Neural cell (in vitro differentiated cells): Measurements from ENCODE around the gene PPP2R2D. TPM values are rescaled to one million over a fixed set of nuclear protein-coding genes. Genes with fewer than 3 reads are reported as not detected.

Experiments
- H2AFZ ChIP-seq: fragments of 200-600, 300-800 bp; sonication (generic), shearing (Covaris generic); 2 replicates; pipeline ENCODE4 v1.6.0; 2014; ENCODE audit warnings: low read depth, mild to moderate bottlenecking, antibody characterized with exemption, low read length, moderate library complexity
- H3F3A ChIP-seq: fragments of 200-600 bp; shearing (Covaris generic); 2 replicates; pipeline ENCODE4 v1.6.1; 2016; ENCODE audit warnings: mild to moderate bottlenecking, moderate library complexity, mixed read lengths, antibody characterized with exemption, low read length; ENCODE audit not compliant: insufficient read depth, poor library complexity, severe bottlenecking
- H3K27ac ChIP-seq: fragments of 200-600, 300-800 bp; sonication (generic), shearing (Covaris generic); 2 replicates; pipeline ENCODE4 v1.5.1; 2014; ENCODE audit warnings: mild to moderate bottlenecking, low read length, moderate library complexity
- H3K27me3 ChIP-seq: fragments of 300-800, 200-600 bp; sonication (generic), shearing (Covaris generic); 2 replicates; pipeline ENCODE4 v1.6.0; 2014; ENCODE audit warnings: mild to moderate bottlenecking, low read depth, low read length, moderate library complexity; ENCODE audit not compliant: insufficient read depth
- H3K36me3 ChIP-seq: fragments of 300-800, 200-600 bp; sonication (generic), shearing (Covaris generic); 2 replicates; pipeline ENCODE4 v1.5.1; 2014; ENCODE audit warnings: mild to moderate bottlenecking, antibody characterized with exemption, low read length, moderate library complexity; ENCODE audit not compliant: insufficient read depth
- H3K4me2 ChIP-seq: fragments of 300-800, 200-600 bp; sonication (generic), shearing (Covaris generic); 2 replicates; pipeline ENCODE4 v1.6.0; 2014; ENCODE audit warnings: mild to moderate bottlenecking, low read length
- H3K4me3 ChIP-seq: fragments of 300-800, 200-600 bp; sonication (generic), shearing (Covaris generic); 2 replicates; pipeline ENCODE4 v1.5.1; 2014; ENCODE audit warnings: mild to moderate bottlenecking, low read length, moderate library complexity
- H3K79me2 ChIP-seq: fragments of 200-600 bp; shearing (Covaris generic); replicated peaks from 2 replicates; pipeline ENCODE4 v1.6.0; 2014; ENCODE audit warnings: mild to moderate bottlenecking, low read length, moderate library complexity; ENCODE audit not compliant: insufficient read depth
- H3K9ac ChIP-seq: fragments of 300-800, 200-600 bp; sonication (generic), shearing (Covaris generic); 2 replicates; pipeline ENCODE4 v1.6.1; 2016; ENCODE audit warnings: mild to moderate bottlenecking, low read length, mixed read lengths
- H3K9me2 ChIP-seq: fragments of 200-600 bp; shearing (Covaris generic); 2 replicates; pipeline ENCODE4 v1.6.1; 2016; ENCODE audit warnings: mild to moderate bottlenecking, low read length, mixed read lengths; ENCODE audit not compliant: insufficient read depth
- H3K9me3 ChIP-seq: fragments of 200-600, 300-800 bp; sonication (generic), shearing (Covaris generic); 2 replicates; pipeline ENCODE4 v1.6.1; 2016; ENCODE audit warnings: mild to moderate bottlenecking, mixed run types, low read length, moderate library complexity, mixed read lengths
- H4K20me1 ChIP-seq: fragments of 200-600 bp; shearing (Covaris generic); 2 replicates; pipeline ENCODE4 v1.6.1; 2016; ENCODE audit warnings: mild to moderate bottlenecking, mixed run types; ENCODE audit not compliant: insufficient read depth
- EP300 ChIP-seq: fragments of 450-650 bp; conservative IDR thresholded peaks from 2 replicates; pipeline ENCODE4 v1.6.1; 2014; ENCODE audit warnings: antibody characterized with exemption, mild to moderate bottlenecking, moderate library complexity; ENCODE audit not compliant: poor library complexity, severe bottlenecking
- EZH2 ChIP-seq: fragments of 200-600, 300-800 bp; shearing (Covaris generic), sonication (generic); IDR thresholded peaks from 2 replicates; pipeline ENCODE4 v1.6.1; 2014; ENCODE audit warnings: antibody characterized with exemption, low read length, borderline replicate concordance, mild to moderate bottlenecking; ENCODE audit not compliant: insufficient read depth, poor library complexity, severe bottlenecking
- MXI1 ChIP-seq: fragments of 450-650 bp; conservative IDR thresholded peaks from 2 replicates; pipeline ENCODE4 v1.6.1; 2014; ENCODE audit warnings: antibody characterized with exemption, mild to moderate bottlenecking; ENCODE audit not compliant: poor library complexity, severe bottlenecking
- POLR2AphosphoS5 ChIP-seq: IDR thresholded peaks from 2 replicates; pipeline ENCODE4 v1.6.1; 2012
- RAD21 ChIP-seq: fragments of 450-650 bp; conservative IDR thresholded peaks from 2 replicates; pipeline ENCODE4 v1.6.1; 2014; ENCODE audit warnings: antibody characterized with exemption, mild to moderate bottlenecking, moderate library complexity
- SMC3 ChIP-seq: fragments of 450-650 bp; conservative IDR thresholded peaks from 2 replicates; pipeline ENCODE4 v1.6.1; 2014; ENCODE audit warnings: antibody characterized with exemption, mild to moderate bottlenecking, moderate library complexity; ENCODE audit not compliant: poor library complexity
- TAF1 ChIP-seq: IDR thresholded peaks from 2 replicates; pipeline ENCODE4 v1.6.1; 2012; ENCODE audit warnings: low read depth
- polyA plus RNA-seq: library from polyadenylated mRNA; depleted of rRNA; stranded (reverse); fragments of >200 nt; gene quantifications from 2 replicates; pipeline ENCODE4 v1.2.3, GENCODE V29; 2014
- TF ChIP-seq, protein P1 (sequence below): IDR thresholded peaks from 2 replicates; pipeline ENCODE4 v1.6.1; 2012; ENCODE audit warnings: borderline replicate concordance
- TF ChIP-seq, protein P2 (sequence below): fragments of 450-650 bp; IDR thresholded peaks from 2 replicates; pipeline ENCODE4 v1.5.1; 2014; ENCODE audit warnings: antibody characterized with exemption, mild to moderate bottlenecking, moderate library complexity; ENCODE audit not compliant: poor library complexity, severe bottlenecking

Gene PPP2R2D
- polyA plus RNA-seq, 1 donor from 2014 or later = 71.7 TPM

DNA sequence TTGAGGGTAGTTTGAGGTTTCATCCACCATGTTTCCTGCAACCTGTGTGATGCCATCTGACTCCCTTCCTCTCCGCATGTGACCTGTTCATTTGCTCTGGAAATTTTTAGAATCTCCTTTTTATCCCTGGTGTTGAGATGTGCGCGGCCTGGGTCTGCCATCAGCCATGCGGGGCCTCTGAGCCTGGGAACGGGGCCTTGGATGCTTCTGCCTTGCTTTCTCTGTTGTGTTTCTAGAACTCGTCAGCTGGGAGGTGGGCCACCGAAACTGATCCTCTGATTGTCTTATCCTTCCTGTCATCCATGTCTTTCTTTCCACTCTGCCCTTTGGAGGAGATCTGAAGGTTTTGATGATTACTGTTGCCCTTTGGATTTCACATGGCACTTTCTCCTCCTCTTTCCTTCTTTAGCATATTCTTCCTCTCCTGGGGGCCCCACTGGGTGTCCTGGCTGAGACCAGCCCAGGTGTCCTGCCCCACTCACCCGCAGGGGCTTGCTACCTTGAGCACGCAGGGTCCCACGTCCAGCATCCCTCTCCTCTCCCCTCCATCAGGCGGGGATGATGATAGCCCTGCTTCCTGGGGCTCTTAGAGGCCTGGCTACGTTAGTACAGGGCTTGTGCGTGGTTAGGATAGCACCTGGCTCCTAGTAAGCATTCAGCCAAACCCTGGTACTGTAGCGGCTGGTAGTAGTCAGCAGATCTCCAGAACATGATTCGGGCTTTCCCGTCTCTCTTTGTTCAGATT lies 29.9 kb downstream of the PPP2R2D start:
- no peaks in the 10 kb centered on the region for H3K27me3 ChIP-seq
- H4K20me1 ChIP-seq = peaks cover 3% of the 10 kb centered on the region
- H3K79me2 ChIP-seq = peaks cover 40% of the 10 kb centered on the region
- H2AFZ ChIP-seq = no peak overlapping the region
- H3F3A ChIP-seq = no peaks in the 10 kb centered on the region
- peaks cover 5% of the 10 kb centered on the region for H3K9me3 ChIP-seq
- no peaks in the 10 kb centered on the region for H3K9me2 ChIP-seq
- no peak overlapping the region for H3K9ac ChIP-seq
- TF ChIP-seq POLR2AphosphoS5 (no peak), RAD21 (no peak), SMC3 (no peak), EZH2 (no peak), TAF1 (no peak), MXI1 (no peak), EP300 (no peak)
- TF ChIP-seq, protein P1, sequence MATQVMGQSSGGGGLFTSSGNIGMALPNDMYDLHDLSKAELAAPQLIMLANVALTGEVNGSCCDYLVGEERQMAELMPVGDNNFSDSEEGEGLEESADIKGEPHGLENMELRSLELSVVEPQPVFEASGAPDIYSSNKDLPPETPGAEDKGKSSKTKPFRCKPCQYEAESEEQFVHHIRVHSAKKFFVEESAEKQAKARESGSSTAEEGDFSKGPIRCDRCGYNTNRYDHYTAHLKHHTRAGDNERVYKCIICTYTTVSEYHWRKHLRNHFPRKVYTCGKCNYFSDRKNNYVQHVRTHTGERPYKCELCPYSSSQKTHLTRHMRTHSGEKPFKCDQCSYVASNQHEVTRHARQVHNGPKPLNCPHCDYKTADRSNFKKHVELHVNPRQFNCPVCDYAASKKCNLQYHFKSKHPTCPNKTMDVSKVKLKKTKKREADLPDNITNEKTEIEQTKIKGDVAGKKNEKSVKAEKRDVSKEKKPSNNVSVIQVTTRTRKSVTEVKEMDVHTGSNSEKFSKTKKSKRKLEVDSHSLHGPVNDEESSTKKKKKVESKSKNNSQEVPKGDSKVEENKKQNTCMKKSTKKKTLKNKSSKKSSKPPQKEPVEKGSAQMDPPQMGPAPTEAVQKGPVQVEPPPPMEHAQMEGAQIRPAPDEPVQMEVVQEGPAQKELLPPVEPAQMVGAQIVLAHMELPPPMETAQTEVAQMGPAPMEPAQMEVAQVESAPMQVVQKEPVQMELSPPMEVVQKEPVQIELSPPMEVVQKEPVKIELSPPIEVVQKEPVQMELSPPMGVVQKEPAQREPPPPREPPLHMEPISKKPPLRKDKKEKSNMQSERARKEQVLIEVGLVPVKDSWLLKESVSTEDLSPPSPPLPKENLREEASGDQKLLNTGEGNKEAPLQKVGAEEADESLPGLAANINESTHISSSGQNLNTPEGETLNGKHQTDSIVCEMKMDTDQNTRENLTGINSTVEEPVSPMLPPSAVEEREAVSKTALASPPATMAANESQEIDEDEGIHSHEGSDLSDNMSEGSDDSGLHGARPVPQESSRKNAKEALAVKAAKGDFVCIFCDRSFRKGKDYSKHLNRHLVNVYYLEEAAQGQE = no peak
- TF ChIP-seq, protein P2, sequence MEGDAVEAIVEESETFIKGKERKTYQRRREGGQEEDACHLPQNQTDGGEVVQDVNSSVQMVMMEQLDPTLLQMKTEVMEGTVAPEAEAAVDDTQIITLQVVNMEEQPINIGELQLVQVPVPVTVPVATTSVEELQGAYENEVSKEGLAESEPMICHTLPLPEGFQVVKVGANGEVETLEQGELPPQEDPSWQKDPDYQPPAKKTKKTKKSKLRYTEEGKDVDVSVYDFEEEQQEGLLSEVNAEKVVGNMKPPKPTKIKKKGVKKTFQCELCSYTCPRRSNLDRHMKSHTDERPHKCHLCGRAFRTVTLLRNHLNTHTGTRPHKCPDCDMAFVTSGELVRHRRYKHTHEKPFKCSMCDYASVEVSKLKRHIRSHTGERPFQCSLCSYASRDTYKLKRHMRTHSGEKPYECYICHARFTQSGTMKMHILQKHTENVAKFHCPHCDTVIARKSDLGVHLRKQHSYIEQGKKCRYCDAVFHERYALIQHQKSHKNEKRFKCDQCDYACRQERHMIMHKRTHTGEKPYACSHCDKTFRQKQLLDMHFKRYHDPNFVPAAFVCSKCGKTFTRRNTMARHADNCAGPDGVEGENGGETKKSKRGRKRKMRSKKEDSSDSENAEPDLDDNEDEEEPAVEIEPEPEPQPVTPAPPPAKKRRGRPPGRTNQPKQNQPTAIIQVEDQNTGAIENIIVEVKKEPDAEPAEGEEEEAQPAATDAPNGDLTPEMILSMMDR = no peak
- no peak overlapping the region for H3K27ac ChIP-seq
- H3K4me3 ChIP-seq = no peak overlapping the region
- H3K36me3 ChIP-seq = no peaks in the 10 kb centered on the region
- H3K4me2 ChIP-seq = no peak overlapping the region

DNA sequence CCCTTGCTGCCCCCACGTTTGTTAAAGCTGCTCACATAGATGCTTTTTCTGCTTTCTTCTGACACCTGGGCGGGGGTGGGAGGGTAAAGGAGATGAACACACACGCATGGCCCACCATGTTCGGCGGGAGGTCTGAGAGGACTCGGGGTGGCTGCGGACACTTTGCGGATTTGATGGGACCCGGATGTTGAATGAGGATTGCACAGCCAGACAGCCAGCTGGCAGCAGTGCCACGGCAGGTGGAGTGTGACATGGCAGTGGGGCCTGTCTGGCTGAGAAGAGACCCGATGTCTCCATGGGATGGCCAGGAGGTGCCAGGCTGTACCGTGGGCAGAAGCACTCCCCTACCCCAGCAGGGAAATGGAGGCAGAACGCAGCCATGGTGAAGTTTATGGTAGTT lies 31.2 kb downstream of the PPP2R2D start:
- Histone ChIP-seq H2AFZ (no peak overlapping the region), H3K79me2 (peaks cover 28% of the 10 kb centered on the region), H3K27me3 (no peaks in the 10 kb centered on the region), H3K9ac (no peak overlapping the region), H3K36me3 (no peaks in the 10 kb centered on the region), H3K9me2 (no peaks in the 10 kb centered on the region), H3K4me2 (no peak overlapping the region), H4K20me1 (peaks cover 3% of the 10 kb centered on the region), H3F3A (no peaks in the 10 kb centered on the region), H3K9me3 (no peaks in the 10 kb centered on the region), H3K27ac (no peak overlapping the region), H3K4me3 (no peak overlapping the region)
- TF ChIP-seq, protein P1 = no peak
- TF ChIP-seq TAF1 (no peak), SMC3 (no peak), MXI1 (no peak)
